K562 (cell line): ENCODE results near the gene SH3TC2. TPM values are rescaled to one million over a fixed set of nuclear protein-coding genes. Genes with fewer than 3 reads are reported as not detected.

ENCODE experiments used
- ATAC-seq: fragments of 200-7000 bp; cut with Tn5 transposase; 3 replicates; pipeline ENCODE4 v1.9.1; 2020; ENCODE audit warnings: moderate library complexity
- BruUV-seq: library from RNA; stranded (reverse); fragments of 400-500 nt; replicated peaks from 2 replicates; lab custom pipeline; 2021; lab: Mats Ljungman, UMichigan
- CTCF ChIA-PET: fragments of 300-600 bp; formaldehyde crosslinking; extraction: SDS; loops from one replicate; lab custom pipeline; 2021; ENCODE audit warnings: low intra/inter-chr PET ratio; lab: Yijun Ruan, JAX
- POLR2A ChIA-PET: fragments of 300-600, 350-650 bp; sonication (Branson Sonifier 250); formaldehyde crosslinking; extraction: SDS; loops from one replicate; lab custom pipeline; 2021; ENCODE audit warnings: antibody characterized with exemption, inconsistent platforms; lab: Yijun Ruan, JAX
- DNase-seq, 4 experiments: peaks; one replicate each; pipeline versions ENCODE4 v3.0.0 to v3.0.0-alpha.2; 2011 to 2018; ENCODE audit warnings: low spot score in 3 of 4, mixed read lengths in 3 of 4; ENCODE audit errors: extremely low read depth in 1 of 4
- FAIRE-seq: peaks from 2 replicates; lab custom pipeline; 2011; peaks lifted over from hg19 to GRCh38; lab: Jason Lieb, UNC
- H2AFZ ChIP-seq: 2 replicates; pipeline ENCODE4 v1.6.0; 2011; ENCODE audit warnings: low read depth, low read length, control low read depth, inconsistent platforms
- H3K27ac ChIP-seq: fragments of 200-600 bp; 3 replicates; pipeline ENCODE4 v1.8.0; 2011; ENCODE audit warnings: low read depth, mild to moderate bottlenecking, control low read depth, inconsistent platforms, low read length, moderate library complexity, mixed read lengths; ENCODE audit errors: extremely low read depth
- H3K27me3 ChIP-seq, 2 experiments: fragments of 300-600 bp in 1 of 2; 2 replicates in 1 of 2; 3 replicates in 1 of 2; pipeline versions ENCODE4 v1.6.0 to v1.8.0; 2011; ENCODE audit warnings: inconsistent platforms in 2 of 2, low read length in 2 of 2, mild to moderate bottlenecking in 1 of 2, mixed read lengths in 1 of 2, moderate library complexity in 1 of 2; ENCODE audit not compliant: control insufficient read depth in 2 of 2, insufficient read depth in 2 of 2
- H3K36me3 ChIP-seq: fragments of 300-600 bp; 3 replicates; pipeline ENCODE4 v1.8.0; 2011; ENCODE audit warnings: mild to moderate bottlenecking, low read length, inconsistent platforms; ENCODE audit not compliant: control insufficient read depth, insufficient read depth
- H3K4me1 ChIP-seq, 2 experiments: fragments of 200-600 bp in 1 of 2; replicated peaks in 1 of 2; 2 replicates in 1 of 2; 3 replicates in 1 of 2; pipeline versions ENCODE4 v1.5.1 to v1.8.0; 2011; ENCODE audit warnings: inconsistent platforms in 2 of 2, low read length in 2 of 2, mild to moderate bottlenecking in 1 of 2, mixed read lengths in 1 of 2, moderate library complexity in 1 of 2; ENCODE audit not compliant: control insufficient read depth in 2 of 2, insufficient read depth in 2 of 2
- H3K4me2 ChIP-seq: 2 replicates; pipeline ENCODE4 v1.6.1; 2011; ENCODE audit warnings: low read length, control low read depth, inconsistent platforms, mixed read lengths; ENCODE audit not compliant: insufficient read depth
- H3K4me3 ChIP-seq: fragments of 200-600 bp; sonication (generic), shearing (Covaris generic); 2 replicates; pipeline ENCODE4 v1.5.1; 2016; ENCODE audit warnings: control low read depth, inconsistent platforms
- H3K79me2 ChIP-seq: fragments of 200-600 bp; 3 replicates; pipeline ENCODE4 v1.8.0; 2011; ENCODE audit warnings: low read length, inconsistent platforms; ENCODE audit not compliant: control insufficient read depth, insufficient read depth
- H3K9ac ChIP-seq, 2 experiments: 2 replicates each; pipeline versions ENCODE4 v1.6.0 to v1.6.1; 2011; ENCODE audit warnings: low read depth in 2 of 2, low read length in 2 of 2, control low read depth in 1 of 2, inconsistent platforms in 1 of 2, mild to moderate bottlenecking in 1 of 2, mixed read lengths in 1 of 2; ENCODE audit not compliant: insufficient read depth in 1 of 2
- H3K9me1 ChIP-seq: one replicate; pipeline ENCODE4 v1.6.0; 2011; ENCODE audit warnings: inconsistent platforms, mild to moderate bottlenecking, low read length, moderate library complexity; ENCODE audit not compliant: control insufficient read depth, insufficient read depth
- H3K9me3 ChIP-seq: replicated peaks from 2 replicates; pipeline ENCODE4 v1.5.1; 2011; ENCODE audit warnings: low read depth, low read length, inconsistent platforms; ENCODE audit not compliant: control insufficient read depth, insufficient read depth
- H4K20me1 ChIP-seq: replicated peaks from 2 replicates; pipeline ENCODE4 v1.6.1; 2011; ENCODE audit warnings: low read length, inconsistent platforms, mixed read lengths; ENCODE audit not compliant: control insufficient read depth, insufficient read depth
- DEAF1 ChIP-seq: fragments of 450-650 bp; formaldehyde crosslinking; IDR thresholded peaks from 2 replicates; pipeline ENCODE4 v1.4.0; 2020; ENCODE audit warnings: mild to moderate bottlenecking, moderate library complexity
- LARP7 ChIP-seq: fragments of 450-650 bp; IDR thresholded peaks from 2 replicates; pipeline ENCODE4 v1.6.1; 2016
- RBM14 ChIP-seq: fragments of 200-400 bp; formaldehyde crosslinking; IDR thresholded peaks from 2 replicates; pipeline ENCODE4 v1.6.1; 2018; ENCODE audit warnings: low read depth, mild to moderate bottlenecking, low read length, moderate library complexity, borderline replicate concordance; ENCODE audit not compliant: insufficient read depth
- ZNF175 ChIP-seq: fragments of 200-800 bp; sonication (Bioruptor generic); IDR thresholded peaks from 2 replicates; pipeline ENCODE4 v1.6.1; 2016; ENCODE audit warnings: low read depth, mild to moderate bottlenecking, missing genetic modification characterization, missing compliant biosample characterization
- ZNF780A ChIP-seq: fragments of 250-450 bp; sonication (Bioruptor Pico); IDR thresholded peaks from 2 replicates; pipeline ENCODE4 v1.5.0; 2021; ENCODE audit warnings: mild to moderate bottlenecking
- WGBS: fragments of 100-300 bp; shearing (Covaris generic); methylation state at CpG from one replicate; pipeline ENCODE4 v1.1.6; 2016; ENCODE audit warnings: low coverage, mixed read lengths; ENCODE audit not compliant: insufficient coverage; ENCODE audit errors: missing lambda C conversion rate; 5-methylcytosine and 5-hydroxymethylcytosine counted together
- in situ Hi-C: fragments of 300-500 bp; cut with MboI; formaldehyde crosslinking; loops from 4 replicates; pipeline ENCODE4 v1.15.0; 2018; ENCODE audit warnings: inconsistent platforms, mixed read lengths
- intact Hi-C: fragments of 100-400 bp; cut with micrococcal nuclease; formaldehyde crosslinking; loops from 2 replicates; pipeline ENCODE4 v1.14.2; 2022
- polyA plus RNA-seq, 8 experiments: library from polyadenylated mRNA; depleted of rRNA in 4 of 8; stranded (reverse) in 5 of 8; unstranded in 3 of 8; fragments of >200 nt; fragmentation: Nextera tagmentation in 2 of 8; fragmentation: Illumina TruSeq in 1 of 8; extraction: Ambion mirVana in 2 of 8; extraction: Trizol in 1 of 8; gene quantifications; 2 replicates each; pipeline versions ENCODE4 v1.2.1 to v1.2.3, GENCODE V29; 2011 to 2014; ENCODE audit warnings: inconsistent platforms in 1 of 8, missing spikeins in 1 of 8
- total RNA-seq, 7 experiments: library from RNA; depleted of rRNA in 6 of 7; stranded (reverse); fragments of >200 nt in 6 of 7; fragmentation: Illumina TruSeq in 2 of 7; extraction: Trizol in 2 of 7; gene quantifications; 2 replicates each; pipeline versions ENCODE4 v1.2.1 to v1.2.3, GENCODE V29; 2011 to 2021; ENCODE audit warnings: low replicate concordance in 1 of 7

The SH3TC2 gene
- total and polyA plus RNA-seq, 9 of the 15 experiments (the other 6 are each of a cell fraction or from before 2014, with no cell fraction given), result 0.03 to 0.80 (median 0.55) TPM; not detected in 1

- Histone ChIP-seq H3K27ac (no peak overlapping the region), H2AFZ (no peak overlapping the region), H3K79me2 (no peaks in the 10 kb centered on the region), H3K4me1 (no peaks in the 10 kb centered on the region; a peak in 1 of 5 replicates), H3K9me3 (no peaks in the 10 kb centered on the region), H3K27me3 (peaks cover 0 to 4% of the 10 kb centered on the region in 2 experiments; a peak in 1 of 5 replicates), H3K4me3 (no peak overlapping the region), H4K20me1 (no peaks in the 10 kb centered on the region), H3K9me1 (no peaks in the 10 kb centered on the region), H3K9ac (no peak overlapping the region), H3K4me2 (no peak overlapping the region), H3K36me3 (no peaks in the 10 kb centered on the region)
- 0% methylated on average over 2 of the region's 2 CpGs for WGBS
- no TSS peak for BruUV-seq
- CTCF ChIA-PET, result no interaction called here
- intact Hi-C loops (no loop called here), in situ Hi-C loops (no loop called here)
- TF ChIP-seq RBM14, result no peak
- TF ChIP-seq DEAF1 (CRISPR knock-in tag), result no peak
- no peak for TF ChIP-seq ZNF175 (CRISPR knock-in tag)
- no peak for TF ChIP-seq ZNF780A (CRISPR knock-in tag)
- no peak for TF ChIP-seq LARP7
- POLR2A ChIA-PET, result no interaction called here
- DNase-seq (no peak), FAIRE-seq (no peak), ATAC-seq (no peak)
These were observed 9.9 kb upstream of the SH3TC2 start for GRCh38 chr5:149072791-149073190.
